ENCODE results near the gene DYRK1B. TPM values are rescaled to one million over a fixed set of nuclear protein-coding genes. Genes with fewer than 3 reads are reported as not detected.

The DYRK1B gene
- total RNA-seq, 1 donor from 2014 or later = 31.2 TPM

DNA sequence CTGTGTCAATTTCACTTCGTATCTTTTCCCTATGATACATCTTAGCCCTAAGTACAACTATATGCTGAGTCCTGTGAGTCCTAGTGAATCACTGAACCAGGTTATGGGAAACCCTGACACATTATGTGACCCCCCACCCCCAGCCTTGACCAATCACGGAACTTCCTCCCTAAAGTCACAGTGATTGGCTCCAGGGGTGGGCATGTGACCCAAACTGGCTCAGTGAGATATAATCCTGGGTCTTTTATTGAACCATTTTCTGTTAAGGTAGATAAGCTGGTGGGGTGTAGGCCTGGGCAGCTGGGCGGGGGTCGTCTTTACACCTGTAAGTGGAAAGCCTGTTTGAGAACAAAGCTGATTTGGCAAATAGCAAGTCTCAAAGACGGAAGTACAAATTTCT, 32.0 kb upstream of the DYRK1B start:
- intact Hi-C loops (cut with DNase I) = no loop called here
- DNase-seq (ENCODE audit: low spot score) = peak; percentile 27

DNA sequence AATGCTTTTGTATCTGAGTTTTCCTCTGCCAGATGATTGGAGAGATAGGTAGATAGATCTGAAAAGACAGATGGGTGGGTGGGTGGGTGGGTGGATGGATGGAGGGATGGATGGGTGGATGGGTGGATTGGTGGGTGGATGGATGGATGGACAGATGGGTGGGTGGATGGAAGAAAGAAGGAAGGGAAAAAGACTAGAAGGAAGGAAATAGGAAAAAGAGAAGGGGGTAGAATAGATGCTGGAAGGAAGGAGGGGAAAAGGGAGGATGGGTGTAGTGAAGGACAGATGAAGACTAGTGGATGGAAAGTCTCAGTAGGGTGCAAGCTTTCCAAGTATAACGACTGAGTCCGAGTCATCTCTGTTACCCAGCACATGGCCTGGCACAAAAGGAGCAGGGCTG, 31.2 kb upstream of the DYRK1B start:
- intact Hi-C loops (cut with DNase I) = no loop called here
- no peak for DNase-seq (ENCODE audit: low spot score)

DNA sequence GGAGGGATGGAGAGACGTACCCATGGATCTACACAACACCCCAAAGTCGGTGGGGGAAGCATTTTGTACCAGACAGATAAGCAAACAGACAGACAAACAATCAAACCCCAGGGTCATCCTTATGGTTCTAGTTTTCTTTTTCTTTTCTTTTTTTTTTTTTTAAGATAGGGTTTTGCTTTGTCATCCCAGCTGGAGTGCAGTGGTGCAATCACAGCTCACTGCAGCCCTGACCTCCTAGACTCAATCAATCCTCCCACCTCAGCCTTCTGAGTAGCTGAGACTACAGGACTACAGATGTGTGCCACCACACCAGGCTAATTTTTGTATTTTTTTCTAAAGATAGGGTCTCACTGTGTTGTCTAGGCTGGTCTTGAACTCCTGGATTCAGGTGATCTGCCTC, 30.2 kb upstream of the DYRK1B start:
- no peak for DNase-seq (ENCODE audit: low spot score)
- intact Hi-C loops (cut with DNase I) = no loop called here

DNA sequence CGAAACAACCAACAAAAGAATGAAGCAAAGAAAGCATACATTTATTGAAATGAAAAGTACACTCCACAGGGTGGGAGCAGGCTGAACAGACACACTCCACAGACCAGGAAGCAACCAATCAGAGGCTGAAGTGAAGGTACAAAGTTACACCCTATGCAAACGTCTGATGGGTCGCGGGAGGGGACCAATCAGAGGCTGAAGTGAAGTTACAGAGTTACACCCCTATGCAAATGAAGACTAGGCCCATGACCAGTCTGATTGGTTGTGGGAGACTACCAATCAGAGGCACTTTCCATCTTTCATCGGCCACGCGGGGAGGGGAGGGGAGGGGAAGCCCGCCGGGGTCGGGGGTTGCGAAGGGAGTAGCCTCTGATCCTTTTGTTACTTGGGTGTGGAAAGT, 24.6 kb upstream of the DYRK1B start:
- peak; percentile 9 for DNase-seq (ENCODE audit: low spot score)
- intact Hi-C loops (cut with DNase I) = no loop called here

DNA sequence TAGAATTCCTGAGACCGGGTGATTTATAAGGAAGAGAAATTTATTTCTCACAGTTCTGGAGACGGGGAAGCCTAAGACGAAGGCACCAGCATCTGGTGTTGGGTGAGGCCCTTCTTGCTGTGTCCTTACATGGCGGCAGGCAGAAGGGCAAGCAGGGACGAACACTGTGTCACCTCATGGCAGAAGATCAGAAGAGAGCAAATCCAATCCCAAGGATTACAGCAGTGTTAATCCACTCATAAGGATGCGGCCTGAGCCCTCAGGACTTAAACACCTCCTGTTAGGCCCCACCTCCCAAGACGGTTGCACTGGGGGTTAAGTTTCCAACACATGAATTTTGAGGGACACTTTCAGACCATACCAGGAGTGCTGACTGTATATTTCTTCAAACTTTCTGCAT, 18.9 kb upstream of the DYRK1B start:
- DNase-seq (ENCODE audit: low spot score) = no peak
- intact Hi-C loops (cut with DNase I) = no loop called here

DNA sequence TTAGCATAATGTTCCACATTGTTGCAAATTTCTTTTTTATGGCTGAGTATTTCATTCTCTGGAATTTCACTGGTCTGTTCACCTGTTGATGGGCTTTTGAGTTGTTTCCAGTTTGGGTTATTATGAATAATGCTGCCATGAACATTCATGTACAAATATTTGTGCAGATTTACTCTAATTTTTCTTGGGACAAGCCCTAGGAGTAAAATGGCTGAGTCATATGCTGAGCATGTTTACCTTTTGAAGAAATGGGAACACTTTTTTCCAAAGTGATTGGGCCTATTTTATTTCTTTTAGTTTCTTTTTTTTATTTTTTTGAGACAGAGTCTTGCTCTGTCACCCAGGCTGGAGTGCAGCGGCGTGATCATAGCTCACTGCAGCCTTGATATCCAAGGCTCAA, 16.9 kb upstream of the DYRK1B start:
- no peak for DNase-seq (ENCODE audit: low spot score)
- intact Hi-C loops (cut with DNase I) = no loop called here

DNA sequence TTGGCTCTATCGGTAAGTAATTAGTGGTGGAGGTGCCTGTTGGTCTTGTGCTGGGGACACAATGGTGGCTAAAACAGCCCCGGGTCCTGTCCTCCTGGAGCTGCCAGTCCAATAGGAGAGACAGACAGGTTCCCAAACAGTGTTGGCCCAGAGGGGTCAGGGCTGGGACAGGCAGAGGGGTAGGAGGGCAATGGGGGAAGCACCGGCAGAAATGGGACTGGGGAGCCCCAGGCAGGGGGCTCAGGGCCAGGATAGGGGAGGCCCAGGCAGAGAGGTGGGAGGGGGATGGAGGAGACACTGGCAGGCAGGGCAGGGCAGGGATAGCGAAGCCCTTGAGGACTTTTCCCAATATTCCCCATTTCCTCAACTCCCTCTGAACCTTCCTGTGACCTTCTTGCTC, 14.4 kb upstream of the DYRK1B start:
- no peak for DNase-seq (ENCODE audit: low spot score)
- intact Hi-C loops (cut with DNase I) = loop anchor here (5.0 kb wide), 1 partner anchor 124 kb away; the partner anchor contains the start of gene PSMC4

DNA sequence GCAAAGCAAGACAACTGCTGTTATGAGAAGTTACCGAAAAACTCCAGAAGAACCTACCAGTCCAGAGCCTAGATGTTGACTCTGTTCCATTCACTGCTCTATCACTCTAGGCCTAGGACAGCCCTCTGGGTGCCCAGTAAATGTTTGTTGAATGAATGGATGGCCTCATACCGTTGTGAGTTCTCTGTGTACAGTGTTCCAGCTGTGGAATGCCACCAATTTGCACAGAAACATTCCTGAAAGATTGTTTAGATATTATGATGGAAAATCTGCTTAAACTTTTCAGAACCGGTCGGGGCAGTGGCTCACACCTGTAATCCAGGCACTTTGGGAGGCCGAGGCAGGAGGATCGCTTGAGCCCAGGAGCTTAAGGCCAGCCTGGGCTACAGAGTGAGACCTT, 13.6 kb upstream of the DYRK1B start:
- no peak for DNase-seq (ENCODE audit: low spot score)
- intact Hi-C loops (cut with DNase I) = loop anchor here (5.0 kb wide), 1 partner anchor 125 kb away; the partner anchor contains the start of gene PSMC4

DNA sequence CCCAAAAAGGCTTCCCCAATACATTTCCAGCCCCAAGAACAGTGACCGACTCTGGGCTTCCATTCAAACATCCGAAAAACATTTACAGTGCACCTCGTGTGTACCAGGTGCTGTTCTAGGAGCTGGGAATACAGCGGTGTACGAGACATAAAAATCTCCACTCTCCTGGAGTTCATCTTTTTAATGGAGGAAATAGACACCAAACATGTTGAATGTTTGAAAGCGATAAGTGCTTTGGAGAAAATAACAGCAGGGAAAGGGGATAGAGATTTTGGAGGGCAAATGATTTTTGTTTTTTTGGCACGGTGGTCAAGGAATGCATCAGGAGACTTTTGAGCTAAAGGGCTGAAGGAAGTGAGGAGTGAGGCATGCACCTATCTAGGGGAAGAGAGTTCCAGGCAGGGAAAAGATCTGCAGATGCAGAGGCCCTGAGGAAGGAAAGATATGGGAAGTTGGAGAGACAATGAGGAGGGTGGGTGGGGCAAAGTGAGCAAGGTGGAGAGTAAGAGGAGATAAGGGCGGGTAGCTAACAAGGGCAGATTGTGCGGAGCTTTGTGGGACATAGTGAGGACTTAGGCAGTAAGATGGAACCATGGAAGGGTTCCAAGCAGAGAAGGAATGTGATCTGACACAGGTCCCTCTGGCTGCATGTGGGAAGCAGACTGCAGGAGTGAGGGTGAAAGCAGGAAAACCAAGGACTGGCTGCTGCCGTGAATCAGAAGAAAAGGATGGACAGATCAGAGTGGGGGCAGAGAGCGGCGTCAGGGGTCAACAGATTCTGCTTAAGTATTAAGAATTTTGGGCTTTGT, 12.9 kb upstream of the DYRK1B start:
- DNase-seq (ENCODE audit: low spot score) = no peak
- intact Hi-C loops (cut with DNase I) = loop anchor here (5.0 kb wide), 1 partner anchor 125 kb away; the partner anchor contains the start of gene PSMC4

DNA sequence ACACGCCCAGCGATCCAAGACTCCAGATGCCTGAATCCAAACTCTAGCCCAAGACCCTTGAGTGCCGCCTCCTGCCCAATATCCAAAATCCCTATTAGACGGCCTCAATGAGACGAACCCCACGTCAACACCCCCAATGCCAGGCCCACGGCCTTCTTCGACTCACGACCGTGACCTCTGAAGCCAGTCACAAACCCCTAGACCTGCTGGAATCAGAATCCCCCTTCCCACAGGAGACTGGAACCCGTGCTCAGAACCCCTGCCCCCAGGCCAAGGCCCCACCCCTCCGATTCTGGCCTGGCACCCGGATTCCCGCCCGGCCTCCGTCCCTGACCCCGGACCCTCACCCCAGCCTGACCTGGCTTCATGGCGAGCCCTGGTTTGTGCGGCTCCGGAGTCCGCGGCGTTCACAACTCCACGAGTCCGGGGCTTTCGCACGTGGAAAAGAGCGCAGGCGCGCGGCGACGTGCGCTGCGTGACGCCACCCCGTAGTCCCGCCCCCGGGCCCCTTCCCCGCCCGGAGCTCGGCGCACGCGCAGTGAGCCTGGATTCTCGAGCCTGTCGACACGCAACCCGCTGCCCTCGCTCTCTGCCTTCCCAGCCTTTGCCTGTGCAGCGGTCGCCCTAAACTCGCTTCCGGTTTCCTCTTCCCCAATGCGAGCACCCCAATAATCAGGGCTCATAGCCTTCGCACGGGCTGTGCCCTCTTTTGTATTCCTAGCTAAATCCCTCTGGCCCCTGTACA, 12.1 kb upstream of the DYRK1B start, which contains the start of gene FBL:
Gene FBL, minus strand, starts transcription at position 447 of the 745 bp plus-strand sequence. Its CDS starts 79 bp downstream, at position 368.
- intact Hi-C loops (cut with DNase I) = loop anchor here (5.0 kb wide), 1 partner anchor 126 kb away; the partner anchor contains the start of gene PSMC4
- DNase-seq (ENCODE audit: low spot score) = peak; percentile 98

DNA sequence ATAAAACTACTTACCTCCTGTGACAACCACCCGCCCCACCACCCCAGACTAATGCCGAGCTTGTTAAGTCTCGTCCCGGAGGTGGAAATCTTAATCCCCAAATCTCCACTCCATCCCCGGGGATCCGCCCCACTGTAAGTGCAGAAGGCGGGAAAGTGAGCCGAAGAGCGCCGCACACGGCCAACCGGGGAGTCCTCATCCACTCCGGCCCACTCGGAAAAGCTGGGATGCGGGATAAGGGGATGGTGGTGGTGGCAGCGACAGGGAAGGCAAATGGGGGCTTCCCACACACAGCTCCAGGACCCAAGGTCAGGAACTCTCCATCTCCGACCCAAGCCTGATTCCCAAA, 11.6 kb upstream of the DYRK1B start:
- intact Hi-C loops (cut with DNase I) = loop anchor here (5.0 kb wide), 1 partner anchor 127 kb away; the partner anchor contains the start of gene PSMC4
- DNase-seq (ENCODE audit: low spot score) = peak; percentile 49

DNA sequence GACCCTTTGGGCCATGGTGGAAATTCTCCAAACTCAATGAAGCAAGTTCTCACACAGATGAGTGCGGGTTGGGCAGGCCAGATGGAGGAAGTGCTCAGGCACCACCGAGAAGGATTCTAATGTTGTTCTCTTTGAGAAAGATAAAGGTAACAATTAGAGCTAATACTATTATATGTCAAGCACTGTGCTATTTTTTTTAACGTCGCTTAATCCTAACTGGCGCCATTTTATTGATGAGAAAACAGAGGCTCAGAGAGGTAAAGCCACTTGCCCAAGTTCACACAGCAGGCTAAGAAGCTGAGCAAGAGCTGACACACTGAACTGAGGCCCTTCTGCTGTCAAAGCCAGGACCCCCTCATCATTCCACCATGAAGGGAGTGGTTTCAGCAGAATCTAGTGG, 11.2 kb upstream of the DYRK1B start:
- no peak for DNase-seq (ENCODE audit: low spot score)
- intact Hi-C loops (cut with DNase I) = loop anchor here (5.0 kb wide), 1 partner anchor 127 kb away; the partner anchor contains the start of gene PSMC4

DNA sequence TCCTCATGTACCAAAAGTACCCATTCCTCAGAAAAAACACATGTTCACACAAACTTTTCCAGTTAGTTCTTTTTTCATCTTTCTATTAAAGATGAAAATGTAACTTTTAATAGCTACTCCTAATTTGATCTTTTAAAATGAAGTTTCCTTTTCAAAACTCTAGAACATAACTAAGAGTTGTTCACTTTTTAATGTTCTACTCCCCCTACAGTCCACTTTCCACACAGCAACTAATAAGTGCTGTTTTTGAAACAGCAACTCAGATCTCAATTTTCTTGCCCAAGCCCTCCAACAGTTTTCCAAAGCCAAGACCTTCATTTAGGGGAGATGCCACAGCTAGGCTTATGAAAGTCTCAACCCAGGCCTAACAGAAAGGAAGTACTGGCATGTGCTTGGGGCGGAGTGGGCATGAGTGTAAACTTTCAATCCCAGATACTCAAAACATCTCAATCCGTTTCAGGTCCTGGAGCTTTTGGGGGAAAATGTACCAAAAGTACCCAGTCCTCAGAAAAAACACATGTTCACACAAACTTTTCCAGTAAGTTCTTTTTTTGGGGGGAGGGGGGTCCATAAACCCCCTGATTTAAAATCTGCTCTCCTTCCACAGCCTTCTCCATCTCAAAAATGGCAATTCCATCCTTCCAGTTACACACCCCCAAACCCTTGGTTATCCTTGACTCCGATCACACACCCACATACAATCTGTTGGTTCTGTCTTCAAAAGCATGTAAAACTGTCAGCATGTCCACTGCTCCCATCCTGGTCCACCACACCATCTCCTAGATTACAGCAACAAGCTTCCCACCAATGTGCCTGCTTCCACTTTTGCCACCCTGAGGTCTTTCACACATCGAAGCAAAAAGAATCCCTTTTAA, 10.2 kb upstream of the DYRK1B start:
- peak; percentile 27 for DNase-seq (ENCODE audit: low spot score)
- intact Hi-C loops (cut with DNase I) = loop anchor here (5.0 kb wide), 1 partner anchor 77 kb away; no protein-coding TSS in a partner anchor

DNA sequence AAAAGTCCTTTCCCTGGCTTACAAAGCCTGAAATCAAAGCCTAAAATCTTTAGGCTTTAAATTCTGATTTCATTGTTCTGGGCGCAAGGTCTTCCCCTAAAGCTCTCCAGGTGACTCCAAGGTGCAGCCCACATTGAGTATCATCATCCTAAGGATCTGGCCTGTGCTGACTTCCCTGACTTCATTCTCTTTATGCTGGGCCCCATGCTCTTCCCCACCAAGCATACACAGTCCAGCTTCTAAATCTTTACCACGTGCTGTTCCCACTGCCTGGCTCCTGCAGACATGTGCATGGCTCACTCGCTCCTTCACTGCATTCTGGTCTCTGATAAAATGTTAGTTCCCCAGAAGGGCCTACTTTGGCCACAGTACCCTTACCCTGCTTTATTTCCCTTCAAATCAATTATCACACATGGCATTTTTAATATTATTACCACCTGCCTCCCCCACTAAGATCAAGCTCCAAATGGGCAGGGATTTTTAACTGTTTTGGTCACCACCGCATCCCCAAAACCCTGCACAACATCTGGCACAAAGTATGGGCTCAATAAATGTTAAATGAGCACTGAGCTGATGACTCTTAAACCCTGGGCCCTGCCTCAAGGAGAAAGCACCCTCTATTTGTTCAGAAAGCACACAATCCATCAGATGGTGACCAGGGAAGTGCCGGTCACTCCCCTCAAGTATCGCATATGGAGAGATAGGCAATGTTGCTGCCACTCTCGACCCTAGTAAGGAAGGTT, 8.9 kb upstream of the DYRK1B start:
- intact Hi-C loops (cut with DNase I) = loop anchor here (1.0 to 5.0 kb wide), 2 partner anchors 50 to 76 kb away; no protein-coding TSS in a partner anchor
- DNase-seq (ENCODE audit: low spot score) = peak; percentile 33

DNA sequence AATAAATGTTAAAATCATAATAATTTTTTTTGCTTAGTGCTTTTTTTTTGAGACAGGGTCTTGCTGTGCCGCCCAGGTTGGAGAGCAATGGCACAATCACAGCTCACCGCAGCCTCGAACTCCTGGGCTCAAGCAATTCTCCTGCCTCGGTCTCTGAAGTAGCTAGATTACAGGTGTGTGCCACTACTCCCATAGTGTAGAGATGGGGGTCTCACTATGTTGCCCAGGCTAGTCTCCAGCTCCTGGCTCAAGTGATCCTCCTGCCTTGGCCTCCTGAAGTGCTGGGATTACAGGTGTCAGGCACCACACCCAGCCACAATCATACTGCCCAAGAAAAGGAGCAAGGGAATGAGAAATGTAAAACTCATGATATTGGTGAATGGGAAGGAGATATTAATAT, 7.1 kb upstream of the DYRK1B start:
- intact Hi-C loops (cut with DNase I) = loop anchor here (5.0 kb wide), 1 partner anchor 74 kb away; no protein-coding TSS in a partner anchor
- no peak for DNase-seq (ENCODE audit: low spot score)

DNA sequence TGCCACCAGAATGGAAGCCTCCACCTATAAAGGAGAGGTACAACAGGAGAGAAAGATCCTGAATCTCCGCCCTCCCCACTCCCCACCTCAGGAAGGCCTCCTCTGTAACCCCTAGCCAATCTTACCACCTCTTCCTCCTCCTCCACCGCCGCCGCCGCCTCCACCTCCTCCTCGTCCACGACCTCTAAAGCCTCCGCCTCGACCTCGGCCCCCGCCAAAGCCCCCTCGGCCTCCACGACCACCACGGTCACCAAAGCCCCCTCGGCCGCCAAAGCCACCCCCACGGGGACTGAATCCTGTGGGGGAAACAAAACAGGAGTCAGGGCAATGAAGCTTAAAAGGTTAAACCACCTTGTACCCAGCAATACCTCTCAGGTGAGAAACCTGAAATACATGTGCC, 6.5 kb upstream of the DYRK1B start:
- intact Hi-C loops (cut with DNase I) = loop anchor here (5.0 kb wide), 1 partner anchor 73 kb away; no protein-coding TSS in a partner anchor
- no peak for DNase-seq (ENCODE audit: low spot score)

DNA sequence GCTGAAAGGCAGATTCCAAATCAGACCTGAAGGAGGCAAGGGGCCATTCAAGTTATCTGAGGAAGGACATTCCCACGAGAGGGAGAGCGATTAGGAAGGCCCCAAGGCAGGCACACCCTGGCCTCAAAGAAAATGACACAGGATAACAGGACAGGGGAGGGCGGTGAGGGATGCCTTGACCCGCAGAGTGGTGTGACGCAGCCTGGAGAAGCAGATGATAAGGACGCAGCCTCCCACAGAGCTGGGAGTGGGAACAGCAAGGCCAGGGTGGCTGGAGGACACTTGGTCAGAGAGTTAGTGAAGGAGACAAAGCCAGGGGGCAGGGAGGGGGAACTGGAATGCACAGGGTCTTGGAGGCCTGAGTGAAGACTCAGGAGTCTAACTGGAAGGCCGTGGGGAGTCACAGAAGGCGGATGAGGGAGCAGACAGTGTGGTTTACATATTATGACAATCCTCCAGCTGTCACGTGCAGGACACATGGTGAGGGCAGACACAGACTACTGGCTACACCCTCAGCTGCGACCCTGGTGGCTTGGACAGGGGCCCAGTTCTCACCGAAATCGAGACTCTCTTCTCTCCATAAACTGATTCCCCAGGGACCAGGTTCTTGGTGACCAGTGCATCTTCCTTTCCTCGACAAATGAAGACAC, 5.8 kb upstream of the DYRK1B start:
- no peak for DNase-seq (ENCODE audit: low spot score)
- intact Hi-C loops (cut with DNase I) = loop anchor here (5.0 to 10.0 kb wide), 2 partner anchors 73 to 295 kb away; partner anchors contain the start of gene EID2

DNA sequence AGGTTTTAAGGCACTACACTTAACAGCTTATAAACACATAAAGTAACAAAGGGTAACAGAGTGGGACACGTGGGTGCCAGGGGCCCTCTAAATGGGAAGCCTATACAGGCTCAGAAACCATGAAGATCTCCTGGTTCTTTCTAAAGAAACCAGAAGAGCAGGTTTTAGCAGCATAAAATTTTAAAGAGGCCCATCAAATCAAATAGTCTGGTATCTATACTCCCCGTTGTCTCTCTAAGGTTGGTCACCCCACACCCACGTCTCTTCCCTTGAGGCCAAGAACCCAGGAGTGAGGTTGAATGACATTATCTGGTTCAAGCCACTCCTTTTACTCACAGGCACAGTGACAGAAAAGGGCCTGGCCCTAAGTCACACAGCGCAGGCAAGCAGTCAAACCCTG, 4.6 kb upstream of the DYRK1B start:
- intact Hi-C loops (cut with DNase I) = loop anchor here (10.0 kb wide), 1 partner anchor 294 kb away; the partner anchor contains the start of gene EID2

More for the DNA sequence above, 4.6 kb upstream of the DYRK1B start:
- peak; percentile 55 for DNase-seq (ENCODE audit: low spot score)
